Retinal pigment epithelial cell (primary cell): ENCODE results near the gene LRCH1.

Experiments used
- DNase-seq: peaks from one replicate; pipeline ENCODE4 v3.0.0-alpha.2; 2010; ENCODE audit warnings: low read depth
- H3K4me3 ChIP-seq: 2 replicates; pipeline ENCODE4 v1.5.1; 2011; ENCODE audit warnings: mild to moderate bottlenecking, low read length, control low read depth, moderate library complexity
- TF ChIP-seq, protein P1 (sequence below): conservative IDR thresholded peaks from 2 replicates; pipeline ENCODE4 v1.5.1; 2011; ENCODE audit warnings: low read depth, low read length, control low read depth, inconsistent platforms

Gene LRCH1

DNA sequence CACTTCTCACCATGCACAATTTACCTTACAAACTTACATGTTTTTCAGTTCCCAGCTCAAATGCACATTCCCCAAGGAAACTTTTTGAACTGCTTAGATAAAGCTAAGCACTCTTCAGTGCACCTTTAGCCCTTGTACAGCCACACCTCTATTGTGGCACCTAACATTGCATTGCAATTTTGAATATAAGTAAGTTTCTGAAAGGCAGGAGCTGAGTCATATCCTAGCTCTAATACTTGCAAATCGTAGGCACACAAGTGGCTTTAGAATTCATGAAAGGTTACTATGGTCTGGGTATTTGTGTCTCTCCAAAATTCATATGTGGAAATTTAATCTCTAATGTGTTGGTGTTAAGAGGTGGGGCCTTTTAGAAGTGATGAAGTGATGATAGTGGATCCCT lies 248.9 kb downstream of the LRCH1 start:
- no peak for DNase-seq
- no peak overlapping the region for H3K4me3 ChIP-seq
- TF ChIP-seq, protein P1, sequence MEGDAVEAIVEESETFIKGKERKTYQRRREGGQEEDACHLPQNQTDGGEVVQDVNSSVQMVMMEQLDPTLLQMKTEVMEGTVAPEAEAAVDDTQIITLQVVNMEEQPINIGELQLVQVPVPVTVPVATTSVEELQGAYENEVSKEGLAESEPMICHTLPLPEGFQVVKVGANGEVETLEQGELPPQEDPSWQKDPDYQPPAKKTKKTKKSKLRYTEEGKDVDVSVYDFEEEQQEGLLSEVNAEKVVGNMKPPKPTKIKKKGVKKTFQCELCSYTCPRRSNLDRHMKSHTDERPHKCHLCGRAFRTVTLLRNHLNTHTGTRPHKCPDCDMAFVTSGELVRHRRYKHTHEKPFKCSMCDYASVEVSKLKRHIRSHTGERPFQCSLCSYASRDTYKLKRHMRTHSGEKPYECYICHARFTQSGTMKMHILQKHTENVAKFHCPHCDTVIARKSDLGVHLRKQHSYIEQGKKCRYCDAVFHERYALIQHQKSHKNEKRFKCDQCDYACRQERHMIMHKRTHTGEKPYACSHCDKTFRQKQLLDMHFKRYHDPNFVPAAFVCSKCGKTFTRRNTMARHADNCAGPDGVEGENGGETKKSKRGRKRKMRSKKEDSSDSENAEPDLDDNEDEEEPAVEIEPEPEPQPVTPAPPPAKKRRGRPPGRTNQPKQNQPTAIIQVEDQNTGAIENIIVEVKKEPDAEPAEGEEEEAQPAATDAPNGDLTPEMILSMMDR = no peak
